SK-N-SH treated with all-trans-retinoic acid at 6 μM for 48 hours (cell line): Measurements from ENCODE around the gene LAMB1.

Experiments
- ARNTL ChIP-seq: fragments of 450-650 bp; formaldehyde crosslinking; IDR thresholded peaks from 2 replicates; pipeline ENCODE4 v1.5.0; 2020; ENCODE audit warnings: low read depth, mild to moderate bottlenecking, moderate library complexity, borderline replicate concordance
- BACH2 ChIP-seq: fragments of 250-450 bp; sonication (Bioruptor Pico); IDR thresholded peaks from 2 replicates; pipeline ENCODE4 v1.9.0; 2021; ENCODE audit warnings: mild to moderate bottlenecking, borderline replicate concordance
- ESRRG ChIP-seq: fragments of 250-450 bp; sonication (Bioruptor Pico); IDR thresholded peaks from 2 replicates; pipeline ENCODE4 v1.6.1; 2021; ENCODE audit warnings: mild to moderate bottlenecking
- GLIS3 ChIP-seq: fragments of 250-450 bp; sonication (Bioruptor Pico); IDR thresholded peaks from 2 replicates; pipeline ENCODE4 v1.5.0; 2020; ENCODE audit warnings: mild to moderate bottlenecking, moderate library complexity
- PATZ1 ChIP-seq: fragments of 250-450 bp; sonication (Bioruptor Pico); IDR thresholded peaks from 2 replicates; pipeline ENCODE4 v1.8.0; 2020; ENCODE audit warnings: mild to moderate bottlenecking, moderate library complexity, borderline replicate concordance
- TCF4 ChIP-seq: fragments of 250-450 bp; sonication (Bioruptor Pico); IDR thresholded peaks from 2 replicates; pipeline ENCODE4 v1.8.0; 2021; ENCODE audit warnings: mild to moderate bottlenecking, moderate library complexity, borderline replicate concordance
- TOX ChIP-seq: fragments of 250-450 bp; sonication (Bioruptor Pico); IDR thresholded peaks from 2 replicates; pipeline ENCODE4 v1.8.0; 2021; ENCODE audit warnings: mild to moderate bottlenecking, moderate library complexity, borderline replicate concordance
- ZFP3 ChIP-seq: fragments of 250-450 bp; sonication (Bioruptor Pico); IDR thresholded peaks from 2 replicates; pipeline ENCODE4 v1.5.0; 2020; ENCODE audit warnings: mild to moderate bottlenecking, moderate library complexity
- ZFP30 ChIP-seq: fragments of 450-650 bp; formaldehyde crosslinking; IDR thresholded peaks from 2 replicates; pipeline ENCODE4 v1.5.0; 2022; ENCODE audit warnings: mild to moderate bottlenecking, moderate library complexity
- ZNF565 ChIP-seq: fragments of 450-650 bp; formaldehyde crosslinking; conservative IDR thresholded peaks from 2 replicates; pipeline ENCODE4 v1.5.0; 2020; ENCODE audit warnings: low read depth, mild to moderate bottlenecking, moderate library complexity
- TF ChIP-seq, protein P1 (sequence below): fragments of 250-450 bp; sonication (Bioruptor Pico); IDR thresholded peaks from 2 replicates; pipeline ENCODE4 v1.8.0; 2021; ENCODE audit warnings: low read depth, mild to moderate bottlenecking, moderate library complexity, borderline replicate concordance

- TF ChIP-seq ARNTL (CRISPR knock-in tag) (no peak), PATZ1 (CRISPR knock-in tag) (no peak), ESRRG (CRISPR knock-in tag) (no peak), GLIS3 (no peak), TOX (CRISPR knock-in tag) (no peak), ZNF565 (CRISPR knock-in tag) (no peak), ZFP3 (CRISPR knock-in tag) (no peak), BACH2 (CRISPR knock-in tag) (no peak), TCF4 (no peak), ZFP30 (CRISPR knock-in tag) (no peak)
- TF ChIP-seq, protein P1, sequence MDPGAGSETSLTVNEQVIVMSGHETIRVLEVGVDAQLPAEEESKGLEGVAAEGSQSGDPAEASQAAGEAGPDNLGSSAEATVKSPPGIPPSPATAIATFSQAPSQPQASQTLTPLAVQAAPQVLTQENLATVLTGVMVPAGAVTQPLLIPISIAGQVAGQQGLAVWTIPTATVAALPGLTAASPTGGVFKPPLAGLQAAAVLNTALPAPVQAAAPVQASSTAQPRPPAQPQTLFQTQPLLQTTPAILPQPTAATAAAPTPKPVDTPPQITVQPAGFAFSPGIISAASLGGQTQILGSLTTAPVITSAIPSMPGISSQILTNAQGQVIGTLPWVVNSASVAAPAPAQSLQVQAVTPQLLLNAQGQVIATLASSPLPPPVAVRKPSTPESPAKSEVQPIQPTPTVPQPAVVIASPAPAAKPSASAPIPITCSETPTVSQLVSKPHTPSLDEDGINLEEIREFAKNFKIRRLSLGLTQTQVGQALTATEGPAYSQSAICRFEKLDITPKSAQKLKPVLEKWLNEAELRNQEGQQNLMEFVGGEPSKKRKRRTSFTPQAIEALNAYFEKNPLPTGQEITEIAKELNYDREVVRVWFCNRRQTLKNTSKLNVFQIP (CRISPR knock-in tag) = no peak
Measured at GRCh38 chr7:107937531-107937930, 65.4 kb downstream of the LAMB1 start.
